Measurements from ENCODE around the gene IGFLR1.

The IGFLR1 gene

DNA sequence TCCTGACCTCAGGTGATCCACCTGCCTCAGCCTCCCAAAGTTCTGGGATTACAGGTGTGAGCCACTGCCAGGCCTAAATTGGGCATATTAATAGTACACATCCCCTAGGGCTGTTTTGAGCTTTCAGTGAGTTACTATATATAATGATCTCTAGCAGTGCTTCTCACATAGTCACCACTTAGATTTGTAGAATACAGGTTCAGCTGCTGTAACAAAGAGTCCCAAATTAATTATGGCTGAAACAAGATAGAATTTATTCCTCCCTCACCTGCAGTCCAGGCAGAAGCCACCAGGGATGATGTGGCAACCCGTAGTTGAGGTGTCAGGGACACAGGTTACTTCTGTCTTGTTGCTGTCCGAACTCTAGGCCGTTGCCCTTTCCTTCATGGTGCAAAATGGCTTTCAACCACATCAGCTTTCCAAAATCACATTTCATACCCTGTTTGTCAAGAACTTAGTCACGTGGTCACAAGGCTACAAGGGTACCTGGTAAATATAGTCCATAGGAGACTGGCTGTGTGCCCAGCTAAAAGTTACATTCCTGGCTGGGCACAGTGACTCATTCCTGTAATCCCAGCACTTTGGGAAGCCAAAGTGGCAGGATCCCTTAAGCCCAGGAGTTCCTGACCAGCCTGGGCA is 18.6 kb upstream of the IGFLR1 start:
- TF ChIP-seq, protein P1, sequence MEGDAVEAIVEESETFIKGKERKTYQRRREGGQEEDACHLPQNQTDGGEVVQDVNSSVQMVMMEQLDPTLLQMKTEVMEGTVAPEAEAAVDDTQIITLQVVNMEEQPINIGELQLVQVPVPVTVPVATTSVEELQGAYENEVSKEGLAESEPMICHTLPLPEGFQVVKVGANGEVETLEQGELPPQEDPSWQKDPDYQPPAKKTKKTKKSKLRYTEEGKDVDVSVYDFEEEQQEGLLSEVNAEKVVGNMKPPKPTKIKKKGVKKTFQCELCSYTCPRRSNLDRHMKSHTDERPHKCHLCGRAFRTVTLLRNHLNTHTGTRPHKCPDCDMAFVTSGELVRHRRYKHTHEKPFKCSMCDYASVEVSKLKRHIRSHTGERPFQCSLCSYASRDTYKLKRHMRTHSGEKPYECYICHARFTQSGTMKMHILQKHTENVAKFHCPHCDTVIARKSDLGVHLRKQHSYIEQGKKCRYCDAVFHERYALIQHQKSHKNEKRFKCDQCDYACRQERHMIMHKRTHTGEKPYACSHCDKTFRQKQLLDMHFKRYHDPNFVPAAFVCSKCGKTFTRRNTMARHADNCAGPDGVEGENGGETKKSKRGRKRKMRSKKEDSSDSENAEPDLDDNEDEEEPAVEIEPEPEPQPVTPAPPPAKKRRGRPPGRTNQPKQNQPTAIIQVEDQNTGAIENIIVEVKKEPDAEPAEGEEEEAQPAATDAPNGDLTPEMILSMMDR (IDR thresholded peaks at IDR 0.05): no peak

DNA sequence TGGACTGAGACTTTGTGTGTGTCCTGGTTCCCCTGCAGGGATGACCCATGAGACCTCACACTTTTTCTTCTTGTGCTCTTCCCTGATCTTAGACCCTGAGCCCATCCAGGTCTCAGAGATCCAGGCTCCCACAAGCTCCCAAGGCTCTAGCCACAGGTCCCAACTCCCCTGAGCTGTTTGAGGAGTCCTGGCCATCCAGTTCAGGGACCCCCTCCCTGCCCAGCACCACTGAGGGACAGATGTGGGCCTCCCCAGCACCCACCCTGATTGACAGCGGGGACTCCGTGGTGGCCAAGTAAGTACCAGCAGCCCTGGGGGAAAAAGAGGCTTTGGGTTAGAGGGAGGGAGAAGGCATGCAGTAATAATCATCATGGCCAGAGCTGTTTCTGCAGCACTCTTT is 17.4 kb upstream of the IGFLR1 start:
- TF ChIP-seq, protein P1 (IDR thresholded peaks at IDR 0.05): no peak

DNA sequence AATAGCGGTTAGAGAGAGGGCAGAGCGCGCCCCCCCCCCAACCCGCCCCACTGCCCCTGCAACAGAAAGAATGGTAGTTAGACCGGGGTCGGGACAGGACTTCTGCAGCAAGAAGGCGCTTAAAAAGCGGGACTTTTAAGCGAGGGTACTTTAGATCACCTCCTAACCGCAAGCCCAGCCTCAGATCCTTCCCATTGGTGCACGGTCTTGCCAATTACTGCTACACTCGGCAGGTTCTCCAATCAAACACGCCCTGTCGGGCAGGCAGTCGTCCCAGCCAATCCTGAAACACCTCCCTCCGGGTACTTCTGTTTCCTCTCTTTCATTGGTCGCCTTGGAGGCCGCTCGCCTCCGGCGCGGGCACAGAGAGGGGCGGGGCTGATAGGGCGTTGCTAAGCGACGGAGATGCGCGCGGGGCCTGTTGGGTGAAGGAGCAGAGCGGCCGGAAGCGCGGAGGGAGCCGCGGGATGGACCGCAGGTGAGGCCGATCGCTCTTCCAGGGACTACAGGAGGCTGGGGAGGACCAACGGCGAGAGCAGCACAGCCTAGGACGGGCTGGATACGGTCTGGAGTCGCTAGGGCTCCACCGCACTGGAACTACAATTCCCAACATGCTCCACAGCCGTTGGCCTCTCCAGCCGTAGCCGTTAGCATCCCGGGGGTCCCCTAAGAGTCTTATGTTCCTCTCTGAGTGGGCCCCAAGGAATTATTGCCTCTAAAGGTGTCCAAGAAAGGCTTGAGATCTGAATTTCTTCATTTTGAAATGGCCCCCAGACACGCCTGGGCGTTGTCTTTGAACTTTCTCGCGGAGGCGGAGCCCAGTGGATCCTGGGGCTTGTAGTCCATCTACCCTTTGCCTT is 15.7 kb upstream of the IGFLR1 start, which contains the start of gene PROSER3:
TSS of gene PROSER3 (plus strand) at position 428 of the 860 bp plus-strand sequence. CDS start at position 468, 40 bp downstream.
- TF ChIP-seq, protein P1 (IDR thresholded peaks at IDR 0.05): no peak

DNA sequence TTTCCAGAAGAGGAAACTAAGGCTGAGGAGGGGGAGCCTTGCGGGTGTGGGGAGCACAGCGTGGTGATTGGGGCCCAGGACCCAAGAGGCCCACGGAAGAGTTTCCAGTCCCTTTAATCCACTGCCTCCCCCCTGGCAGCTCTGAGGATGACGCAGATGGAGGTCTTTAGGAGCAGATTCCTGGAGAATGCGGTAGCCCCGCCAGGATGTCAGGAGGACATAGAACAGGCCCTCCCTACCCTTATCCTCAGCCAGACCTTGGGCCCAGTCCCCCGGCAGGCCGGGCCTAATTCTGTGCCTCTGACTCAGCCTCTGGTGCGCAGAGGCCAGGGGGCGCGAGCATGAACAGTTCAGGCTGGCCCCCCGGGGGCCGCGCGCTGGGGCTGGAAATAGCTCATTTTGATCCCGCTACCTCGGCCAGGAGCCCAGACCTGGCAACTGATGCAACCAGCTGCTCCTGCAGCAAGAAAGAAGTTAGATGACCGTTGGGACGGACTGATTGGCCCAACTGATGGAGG is 15.0 kb upstream of the IGFLR1 start:
- TF ChIP-seq, protein P1 (IDR thresholded peaks at IDR 0.05): no peak

DNA sequence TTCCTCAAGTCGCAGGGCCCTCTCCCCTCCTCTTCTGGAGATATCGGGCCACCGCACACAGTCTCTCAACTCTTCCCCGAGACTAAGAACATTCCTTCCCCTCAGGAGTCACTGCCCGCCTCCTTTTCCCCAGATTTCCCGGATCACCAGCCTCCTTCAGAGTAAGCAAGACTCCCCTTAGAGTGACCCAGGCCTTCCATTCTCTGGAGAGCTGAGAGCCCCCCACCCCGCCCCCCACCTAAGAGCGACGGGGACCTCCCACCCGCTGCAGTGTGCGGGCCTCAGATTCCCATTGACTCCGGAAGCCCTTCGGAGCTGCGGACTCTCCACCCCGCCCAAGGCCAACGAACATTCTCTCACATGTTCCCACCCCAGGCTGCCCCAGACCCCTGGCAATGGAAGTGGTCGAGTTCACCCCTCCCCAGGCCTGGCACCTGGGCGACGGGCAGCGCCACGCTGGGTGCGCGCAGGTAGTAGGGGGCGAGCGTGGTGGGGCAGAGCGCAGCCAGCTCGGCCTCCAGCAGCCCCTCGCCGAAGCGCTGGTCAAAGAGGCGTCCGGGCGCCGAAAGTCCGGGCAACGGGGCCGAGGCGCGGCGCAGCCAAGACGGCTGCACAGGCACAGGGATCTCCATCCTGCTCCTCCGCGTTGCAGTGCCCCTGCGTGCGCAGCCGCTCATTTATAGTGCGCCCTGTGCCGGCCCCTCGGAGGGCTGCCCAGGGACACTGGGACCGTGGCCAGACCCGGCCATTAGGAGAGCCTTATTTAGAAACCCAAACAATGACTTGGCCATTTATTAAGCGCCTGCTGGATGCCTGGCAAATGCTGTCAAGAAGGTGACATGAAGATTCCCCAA is 14.4 kb upstream of the IGFLR1 start, which contains the start of gene HSPB6:
TSS of gene HSPB6 (minus strand) at position 653 of the 854 bp plus-strand sequence. CDS start at position 632, 21 bp downstream.
- TF ChIP-seq, protein P1 (IDR thresholded peaks at IDR 0.05): no peak

DNA sequence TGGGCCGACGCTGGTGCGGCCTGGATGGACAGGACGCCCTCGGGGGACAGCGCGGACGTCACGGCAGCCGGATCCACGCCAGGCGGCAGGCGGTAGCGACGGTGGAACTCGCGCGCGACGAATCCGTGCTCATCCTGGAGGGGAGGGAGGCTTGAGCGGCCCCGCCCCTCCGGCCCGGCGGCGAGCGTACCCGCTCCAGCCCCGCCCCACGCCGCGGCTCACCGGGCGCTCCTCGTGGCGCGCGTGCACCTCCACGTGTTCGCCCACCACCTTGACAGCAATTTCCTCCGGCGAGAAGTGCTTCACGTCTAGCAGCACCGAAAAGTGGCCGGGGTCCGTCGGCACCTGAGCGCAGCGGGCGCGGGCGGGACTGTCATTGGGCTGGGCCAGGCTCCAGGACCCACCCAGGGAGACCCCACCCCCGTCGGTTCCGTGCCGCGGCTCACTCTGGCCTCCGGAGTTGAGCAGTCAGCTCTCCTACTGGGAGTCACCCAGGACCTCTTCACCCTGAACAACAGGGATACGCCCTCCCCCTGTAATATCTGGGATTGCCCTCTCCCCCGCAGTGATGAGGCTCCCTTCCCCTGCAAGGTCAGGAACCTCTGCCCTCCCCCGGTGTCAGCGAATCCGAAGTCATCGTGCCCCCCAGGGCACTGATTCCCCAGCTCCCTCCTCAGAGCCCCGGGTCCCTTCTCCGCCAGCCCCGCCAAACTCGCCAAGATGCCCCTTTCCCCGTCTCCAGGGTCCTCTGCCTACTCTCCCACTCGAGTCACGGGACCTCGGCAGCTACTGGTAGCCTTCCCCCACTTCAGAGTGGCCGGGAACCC is 13.5 kb upstream of the IGFLR1 start:
- TF ChIP-seq, protein P1 (IDR thresholded peaks at IDR 0.05): no peak
